COR-L47 (cell line): ENCODE data around the gene KRT12.
"Not testable (repeated sequence)": the region's sequence is repeated elsewhere in the genome, so short reads cannot be mapped to it uniquely, and the experiment has no call there.

ENCODE experiments used
- DNase-seq: peaks from one replicate; lab custom pipeline; 2025; lab: John Stamatoyannopoulos, UW

KRT12 gene

DNA sequence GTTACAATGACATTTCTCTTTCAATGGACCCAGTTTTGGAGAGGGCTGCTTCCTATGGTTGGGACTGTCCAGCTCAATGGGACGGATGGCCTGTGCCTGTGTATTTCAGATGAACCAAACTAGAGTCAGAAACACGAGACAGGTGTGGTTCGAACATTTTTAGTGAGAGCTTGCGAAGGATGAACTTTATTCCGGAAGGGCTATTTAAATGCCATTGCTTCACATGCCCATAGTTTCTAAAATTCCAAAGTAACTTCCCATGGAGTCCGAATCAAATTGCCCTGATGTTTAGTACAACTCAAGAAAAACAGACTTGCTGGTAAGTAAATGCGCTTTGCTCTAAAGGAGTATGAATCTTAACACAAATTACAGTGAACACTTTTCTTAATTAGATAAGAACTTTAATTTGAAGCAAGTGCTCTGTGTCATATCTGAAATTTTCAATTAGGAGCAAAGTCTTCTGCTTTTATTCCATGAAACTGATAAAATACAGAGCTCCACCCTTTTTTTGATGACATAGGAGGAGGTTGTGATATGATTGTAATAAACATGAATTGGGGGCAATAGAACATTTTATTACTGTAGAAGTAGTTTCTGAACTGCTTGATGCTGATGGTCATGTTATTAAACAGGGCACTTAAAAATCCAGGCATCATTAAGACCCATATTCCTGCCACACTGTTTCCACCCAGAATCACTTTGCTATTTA lies 16.8 kb upstream of the KRT12 start:
- DNase-seq = no peak

DNA sequence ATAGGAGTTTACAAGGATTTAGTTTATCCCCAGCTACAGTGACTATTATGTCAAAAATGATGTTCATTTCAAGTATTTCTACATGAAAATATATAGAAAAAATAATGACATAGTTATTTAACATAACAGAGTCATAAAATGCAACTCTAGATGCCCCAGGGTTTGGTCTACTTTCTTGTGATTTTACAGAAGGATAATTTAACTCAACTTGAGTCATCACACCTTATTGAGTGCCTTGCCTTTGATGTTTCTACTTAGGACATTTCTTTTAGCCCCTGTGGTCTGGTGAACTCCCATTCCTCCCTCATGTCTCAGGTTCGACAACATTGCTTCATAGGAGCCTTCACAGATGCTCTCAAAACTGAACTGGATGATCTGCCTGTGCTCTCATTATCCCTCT lies 16.0 kb upstream of the KRT12 start:
- DNase-seq = no peak

DNA sequence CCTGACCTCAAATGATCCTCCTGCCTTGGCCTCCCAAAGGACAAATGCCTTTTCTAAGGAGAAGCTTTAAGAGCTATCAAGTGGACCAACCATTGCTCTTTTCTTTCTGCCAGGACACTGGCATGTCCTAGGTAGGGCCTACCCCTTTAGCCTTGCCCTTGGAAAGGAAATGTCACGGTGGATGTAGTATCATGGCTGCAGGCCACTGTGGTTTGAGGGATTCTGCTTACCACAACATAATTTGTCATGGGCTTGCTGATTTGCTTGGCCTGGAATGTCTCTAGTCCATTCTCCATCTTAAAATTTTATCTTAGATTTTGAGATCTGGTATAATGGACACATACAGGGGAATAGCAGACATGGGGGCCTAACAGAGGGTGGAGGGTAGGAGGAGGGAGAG lies 12.0 kb upstream of the KRT12 start:
- no peak for DNase-seq

DNA sequence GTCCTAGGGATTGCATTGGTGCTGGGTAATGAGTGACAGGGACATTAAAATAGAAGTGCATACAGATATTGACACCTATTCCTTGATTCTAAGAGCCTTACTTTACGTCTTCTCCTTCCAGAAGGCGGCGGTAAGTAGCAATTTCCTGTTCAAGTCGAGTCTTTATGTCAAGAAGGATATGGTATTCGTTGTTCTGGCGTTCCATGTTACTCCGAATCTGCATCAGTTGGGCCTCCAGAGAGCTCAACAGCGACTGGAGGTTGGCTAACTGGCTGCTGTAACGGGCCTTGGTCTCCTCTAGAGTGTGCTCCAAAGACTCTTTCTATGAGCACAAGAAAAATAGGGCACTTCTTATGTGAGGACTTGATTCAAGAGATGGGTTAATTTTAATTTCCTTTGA lies 11.0 kb upstream of the KRT12 start:
- no peak for DNase-seq

DNA sequence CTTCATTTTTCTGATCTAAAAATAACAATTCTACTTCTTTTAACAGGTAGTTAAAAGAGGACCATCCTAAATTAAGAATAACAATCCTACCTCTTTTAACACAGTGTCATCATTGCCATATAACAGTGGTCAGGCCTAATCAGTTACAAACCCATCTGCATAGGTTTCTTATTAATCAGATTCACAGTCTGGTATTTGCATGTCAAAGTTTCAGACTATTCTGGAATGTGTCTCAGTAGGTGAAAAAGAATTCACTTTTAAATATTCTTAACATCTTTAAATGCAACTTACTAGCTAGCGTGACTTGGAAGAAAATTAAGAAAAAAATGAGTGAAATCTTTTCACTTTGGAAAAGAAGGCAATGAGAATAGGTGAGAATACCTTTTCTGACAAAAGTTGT lies 6.8 kb upstream of the KRT12 start:
- DNase-seq = no peak

DNA sequence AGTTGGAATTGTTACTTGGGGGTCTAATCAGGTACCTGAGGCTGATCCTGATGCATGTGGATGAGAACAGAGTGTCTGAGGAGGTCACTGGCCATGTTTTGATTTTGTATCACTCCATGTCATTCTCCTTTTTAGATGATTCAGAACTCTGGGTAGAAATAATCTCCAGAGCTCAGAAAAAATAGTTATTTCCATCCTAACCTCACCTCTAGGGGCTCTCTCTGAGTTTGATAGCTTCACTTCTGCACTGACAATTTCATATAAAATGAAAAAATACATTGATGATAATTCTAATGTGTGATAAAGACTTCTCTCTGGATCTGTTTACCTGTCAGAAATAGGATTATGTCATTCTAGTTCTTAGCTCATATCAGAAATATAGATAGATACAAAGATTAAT lies 6.2 kb upstream of the KRT12 start:
- DNase-seq = no peak

DNA sequence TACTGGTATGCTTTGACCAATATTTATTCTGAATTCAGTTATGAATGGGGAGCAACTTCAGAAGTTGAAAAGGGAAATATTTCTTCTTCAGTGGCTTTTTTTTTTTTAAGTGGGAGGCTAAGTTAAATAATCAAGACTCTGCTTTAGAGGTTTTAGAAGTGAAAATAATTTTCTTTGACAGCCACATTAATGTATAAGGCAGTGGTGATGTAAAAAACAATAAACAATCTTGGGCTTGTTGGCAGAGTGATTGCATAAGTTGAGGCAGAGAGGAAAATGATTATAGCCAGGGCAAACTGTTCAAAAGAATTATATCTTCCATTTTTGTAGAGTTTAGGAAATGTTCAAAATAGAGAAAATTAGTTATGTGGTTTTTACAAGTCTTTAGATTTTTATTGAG lies 5.4 kb upstream of the KRT12 start:
- DNase-seq = no peak

DNA sequence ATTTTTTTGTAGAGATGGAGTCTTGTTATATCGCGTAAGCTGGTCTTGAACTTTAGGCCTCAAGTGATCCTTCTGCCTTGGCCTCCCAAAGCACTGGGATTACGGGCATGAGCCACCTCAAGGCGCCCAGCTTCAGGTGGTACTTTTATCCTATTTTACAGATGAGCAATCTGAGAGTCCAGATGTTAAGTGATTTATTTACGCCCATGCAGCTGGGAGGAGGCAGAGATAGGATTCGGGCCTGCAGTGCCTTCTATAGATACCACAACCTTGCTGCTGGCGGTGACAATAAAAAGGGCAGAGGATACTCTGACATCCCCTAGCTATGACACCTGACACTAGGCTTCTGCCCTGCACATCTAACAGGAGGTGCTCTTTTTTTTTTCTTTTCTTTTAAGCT lies 4.3 kb upstream of the KRT12 start:
- DNase-seq = no peak

DNA sequence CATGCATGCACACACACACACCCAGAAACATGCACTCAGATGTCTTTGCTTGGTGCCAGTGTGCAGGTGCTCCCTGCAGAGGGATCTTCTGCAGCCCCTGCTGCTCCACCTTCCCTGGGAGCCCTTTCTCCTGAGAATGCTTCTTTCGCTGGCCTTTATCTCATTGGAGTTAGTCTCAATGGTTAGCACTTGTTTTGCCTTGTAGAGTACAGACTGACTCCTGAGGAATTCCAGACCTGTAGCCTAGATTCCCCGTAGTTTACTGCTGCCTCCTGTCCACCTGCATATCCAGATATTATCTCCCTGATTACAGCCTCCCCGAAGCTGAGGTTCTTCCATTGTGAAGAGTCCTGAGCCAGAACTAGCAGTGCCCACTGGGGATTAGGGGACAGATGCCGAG lies 3.1 kb upstream of the KRT12 start:
- no peak for DNase-seq

DNA sequence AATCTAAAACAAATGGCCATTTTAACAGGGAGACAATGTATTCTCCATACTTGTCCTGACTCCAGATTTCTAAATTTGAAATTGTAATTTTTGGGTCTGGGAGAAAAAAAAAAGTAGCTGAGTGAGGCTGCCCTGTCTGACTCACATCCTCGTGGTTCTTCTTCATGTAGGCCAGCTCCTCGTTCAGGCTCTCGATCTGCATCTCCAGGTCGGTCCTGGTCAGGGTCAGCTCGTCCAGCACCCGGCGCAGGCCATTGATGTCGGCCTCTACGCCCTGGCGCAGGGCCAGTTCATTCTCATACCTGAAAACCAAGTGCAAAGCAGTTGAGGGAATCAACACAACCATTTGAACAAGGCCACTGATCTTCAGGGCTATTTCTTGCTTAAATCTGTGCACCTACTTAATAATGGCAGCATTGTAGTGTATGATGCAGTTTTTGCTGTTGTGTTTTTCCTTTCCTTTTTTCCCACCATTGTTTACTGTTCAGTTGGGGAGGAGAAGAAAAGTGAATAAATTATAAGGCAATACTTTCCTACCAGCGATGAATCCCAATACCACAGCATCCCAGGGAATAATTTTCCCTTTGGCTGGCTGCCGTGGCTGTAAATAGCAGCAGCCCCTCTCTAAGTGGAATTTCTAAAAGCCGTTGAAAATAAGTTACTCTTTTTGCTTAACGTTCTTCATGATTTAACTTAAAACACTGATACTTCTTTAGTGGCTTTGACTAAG lies 2.2 kb downstream of the KRT12 start:
- no peak for DNase-seq

DNA sequence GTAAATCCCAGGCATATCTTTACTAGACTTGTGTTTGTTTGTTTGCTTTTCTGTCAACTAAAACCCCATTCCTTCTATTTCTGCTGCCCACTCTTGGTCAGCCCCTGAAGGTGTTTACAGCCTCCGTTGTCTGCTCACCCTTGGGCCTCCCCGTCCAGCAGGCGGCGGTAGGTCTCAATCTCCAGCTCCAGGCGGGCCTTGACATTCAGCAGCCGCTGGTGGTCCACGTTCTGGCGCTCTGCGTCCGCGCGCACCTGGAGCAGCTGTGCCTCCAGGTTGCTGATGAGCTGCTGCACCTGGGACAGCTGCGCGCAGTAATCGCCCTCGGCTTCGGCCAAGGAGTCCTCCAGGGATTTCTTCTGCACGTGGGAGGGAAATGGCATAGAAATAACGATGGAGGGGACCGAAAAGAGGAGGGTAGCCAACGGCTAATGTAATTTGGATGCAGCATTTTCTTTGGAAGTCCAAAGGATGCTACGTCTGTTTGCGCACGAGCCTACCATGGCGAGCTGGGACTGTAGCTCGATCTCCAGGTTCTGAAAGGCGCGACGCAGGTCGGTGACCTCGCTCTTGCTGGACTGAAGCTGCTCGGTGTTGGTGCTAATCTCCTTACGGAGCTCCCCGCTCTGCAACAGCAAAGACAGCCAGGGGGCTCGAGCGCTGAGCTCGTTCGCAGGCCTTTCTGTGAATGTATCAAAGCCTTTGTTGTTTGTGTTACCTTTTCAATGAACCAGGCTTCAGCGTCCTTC lies 3.9 kb downstream of the KRT12 start:
- no peak for DNase-seq

DNA sequence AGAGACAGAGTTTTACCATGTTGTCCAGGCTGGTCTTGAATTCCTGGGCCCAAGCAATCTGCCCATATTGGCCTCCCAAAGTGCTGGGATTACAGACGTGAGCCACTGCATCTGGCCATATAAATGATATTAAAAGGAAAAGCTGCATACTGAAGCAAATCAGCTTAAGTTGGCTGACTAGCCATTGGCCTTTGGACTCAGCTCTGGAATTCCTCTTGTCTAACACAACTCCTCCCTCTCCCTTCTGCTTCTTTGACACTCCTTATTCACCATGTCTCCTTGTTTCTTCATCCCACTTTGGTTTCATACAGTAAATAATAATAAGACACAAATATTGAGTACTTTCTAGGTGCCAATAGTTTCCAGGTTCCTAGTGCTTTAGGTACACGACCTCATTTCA lies 7.5 kb downstream of the KRT12 start:
- DNase-seq = no peak

DNA sequence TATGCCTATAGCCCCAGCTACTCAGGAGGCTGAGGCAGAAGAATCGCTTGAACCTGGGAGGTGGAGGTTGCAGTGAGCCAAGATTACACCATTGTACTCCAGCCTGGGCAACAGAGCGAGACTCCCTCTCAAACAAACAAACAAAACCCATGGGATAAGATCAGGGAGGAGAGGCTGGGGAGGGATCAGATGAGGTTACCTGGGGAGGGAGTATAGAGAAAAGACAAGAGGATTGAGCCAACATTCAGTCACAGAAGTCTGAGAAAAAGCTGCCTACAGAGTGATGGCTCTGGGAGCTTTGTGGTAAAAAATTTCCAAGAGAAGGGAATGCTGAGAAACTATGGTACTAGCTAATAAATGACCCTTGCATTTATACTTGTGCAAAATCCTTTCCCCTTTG lies 8.4 kb downstream of the KRT12 start:
- DNase-seq = not testable (repeated sequence)

DNA sequence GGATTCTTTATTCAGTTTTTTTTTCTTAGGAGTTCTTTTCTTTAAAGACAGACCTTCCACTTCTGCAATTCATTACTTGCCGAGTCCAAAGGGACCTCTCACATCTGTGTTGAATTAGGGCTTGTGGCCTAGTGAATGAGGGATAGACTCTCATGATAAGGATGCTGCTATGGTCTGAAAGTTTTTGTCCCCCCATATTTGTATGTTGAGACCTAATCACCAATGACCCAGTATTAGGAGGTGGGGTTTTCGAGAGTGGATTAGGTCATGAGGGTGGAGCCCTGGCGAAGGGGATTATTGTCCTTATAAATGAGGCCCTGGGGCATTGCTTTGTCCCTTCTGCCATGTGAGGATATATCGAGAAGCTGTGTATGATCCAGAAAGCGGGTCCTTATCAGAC lies 9.5 kb downstream of the KRT12 start:
- no peak for DNase-seq

DNA sequence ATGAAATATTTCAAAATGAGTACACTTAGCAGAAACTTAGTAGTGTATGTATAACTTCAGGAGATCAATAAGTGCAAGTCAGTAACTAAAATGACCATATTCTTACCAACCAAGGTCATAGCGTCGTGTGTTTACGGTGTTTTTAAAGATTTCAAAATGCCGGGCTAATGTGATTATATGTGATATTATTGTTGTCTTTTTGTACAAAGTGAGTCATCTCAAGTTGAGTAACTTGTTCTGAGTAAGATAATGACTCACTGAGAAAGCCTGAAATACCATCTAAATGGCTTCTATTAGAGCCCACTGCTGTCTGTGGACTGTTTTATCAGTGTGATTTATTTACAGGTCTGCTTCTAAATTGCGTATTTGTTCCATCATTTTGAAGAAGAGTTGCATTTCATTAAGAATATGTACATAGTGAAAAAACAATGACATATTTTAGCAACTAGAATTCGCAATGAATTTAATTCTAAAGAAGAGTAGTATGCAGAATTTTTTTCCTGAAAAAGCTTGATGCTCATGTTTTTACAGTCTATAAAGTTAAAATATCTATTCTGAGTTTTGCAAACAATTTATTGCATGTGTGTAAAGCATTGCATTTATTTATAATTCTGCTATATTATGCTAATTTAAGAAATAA lies 12.7 kb downstream of the KRT12 start:
- DNase-seq = no peak

DNA sequence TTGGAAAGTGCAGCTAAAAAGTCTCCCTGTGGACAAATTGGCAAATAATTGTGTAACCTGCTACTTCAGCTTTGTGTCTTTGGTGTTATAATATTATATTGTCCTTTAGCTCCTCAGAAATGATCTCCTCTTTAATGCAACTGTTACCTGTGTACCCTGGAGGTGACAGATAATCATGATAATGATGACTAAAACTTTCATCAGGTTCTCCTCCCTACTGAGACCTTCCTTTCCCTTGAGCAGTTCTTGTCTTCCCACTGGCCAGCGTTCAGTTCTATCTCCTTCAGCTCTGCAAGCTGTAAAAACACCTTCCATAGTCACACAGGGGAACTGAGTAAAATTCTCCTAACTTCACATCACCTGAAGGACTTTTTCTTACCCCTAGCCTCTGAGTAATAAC lies 14.7 kb downstream of the KRT12 start:
- no peak for DNase-seq

DNA sequence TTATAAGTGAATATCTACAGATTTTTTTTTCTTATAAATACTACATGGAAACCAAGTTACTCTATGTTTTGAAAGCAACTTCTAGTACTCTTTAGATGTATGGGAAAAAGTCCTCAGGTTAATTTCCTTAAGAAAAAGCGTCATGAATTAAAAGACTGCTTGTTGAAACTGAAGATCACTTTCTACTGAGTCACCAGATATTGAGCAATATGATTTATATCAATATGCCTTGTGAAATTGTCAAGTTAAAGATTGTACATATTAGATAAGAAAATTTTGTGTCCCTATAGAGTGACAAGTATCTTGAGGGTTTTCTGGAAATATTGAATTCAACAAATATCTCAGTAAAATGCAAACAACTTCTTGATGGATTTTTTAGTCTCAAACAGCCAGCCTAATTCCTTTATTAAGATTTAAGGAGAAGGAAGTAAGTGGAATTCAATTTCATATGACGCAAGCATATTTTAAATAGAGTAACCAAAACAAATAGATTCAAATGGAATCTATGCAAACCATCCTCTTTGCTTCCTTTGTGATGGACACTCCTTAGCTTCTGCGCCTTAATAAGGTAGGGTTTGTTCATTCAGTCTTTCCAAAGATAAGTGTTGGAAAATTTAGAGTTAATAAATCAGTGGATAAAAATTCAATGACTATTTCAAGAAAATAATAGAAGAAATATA lies 16.6 kb downstream of the KRT12 start:
- DNase-seq = no peak

DNA sequence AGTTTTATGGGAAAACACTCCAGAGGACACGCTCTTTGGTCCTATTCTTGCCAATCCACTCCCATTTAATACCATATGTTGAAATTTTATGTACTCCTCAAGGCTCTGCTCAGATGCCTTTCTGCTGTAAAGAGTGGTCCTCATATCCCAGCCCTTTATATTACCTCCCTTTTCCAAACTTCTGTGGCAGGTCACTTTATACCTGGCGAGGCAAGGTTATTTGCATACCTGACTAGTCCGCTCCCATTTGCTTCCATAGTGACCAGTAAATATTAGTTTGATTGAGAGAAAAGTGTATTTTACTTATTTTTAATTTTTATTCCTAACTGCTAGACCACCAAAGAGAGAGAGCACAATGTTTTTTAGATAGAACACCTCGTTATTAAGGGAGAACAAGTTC lies 17.3 kb downstream of the KRT12 start:
- DNase-seq = no peak

DNA sequence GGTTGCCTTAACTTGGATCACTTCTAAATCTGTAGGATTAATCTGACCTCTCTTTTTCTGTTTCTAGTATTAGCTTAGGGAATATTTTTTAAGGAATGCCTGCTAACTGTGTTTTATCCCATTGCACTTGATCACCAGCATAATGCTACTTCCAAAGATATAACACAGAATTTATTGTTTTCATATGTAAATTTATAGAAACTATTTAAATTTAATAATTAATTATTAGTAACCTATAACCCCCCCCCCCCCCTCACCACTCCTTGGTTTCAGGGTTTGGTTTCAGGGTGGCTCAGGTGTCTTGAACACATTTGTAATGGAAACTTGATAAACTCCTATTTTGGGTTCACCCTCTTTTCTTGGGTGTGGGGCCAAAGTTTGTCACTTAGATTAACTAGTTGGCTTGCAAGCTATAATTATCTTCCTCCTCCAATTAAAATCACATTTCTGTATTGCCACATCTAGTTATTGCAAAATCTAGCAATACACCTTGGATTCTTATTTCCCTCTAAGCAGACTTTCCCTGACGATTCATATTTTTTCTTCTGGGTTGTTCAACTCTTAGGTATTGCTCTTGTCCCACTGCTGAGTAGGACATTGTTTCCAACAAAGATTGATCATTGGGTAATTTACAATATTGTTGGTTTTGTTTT lies 18.3 kb downstream of the KRT12 start:
- DNase-seq = no peak

DNA sequence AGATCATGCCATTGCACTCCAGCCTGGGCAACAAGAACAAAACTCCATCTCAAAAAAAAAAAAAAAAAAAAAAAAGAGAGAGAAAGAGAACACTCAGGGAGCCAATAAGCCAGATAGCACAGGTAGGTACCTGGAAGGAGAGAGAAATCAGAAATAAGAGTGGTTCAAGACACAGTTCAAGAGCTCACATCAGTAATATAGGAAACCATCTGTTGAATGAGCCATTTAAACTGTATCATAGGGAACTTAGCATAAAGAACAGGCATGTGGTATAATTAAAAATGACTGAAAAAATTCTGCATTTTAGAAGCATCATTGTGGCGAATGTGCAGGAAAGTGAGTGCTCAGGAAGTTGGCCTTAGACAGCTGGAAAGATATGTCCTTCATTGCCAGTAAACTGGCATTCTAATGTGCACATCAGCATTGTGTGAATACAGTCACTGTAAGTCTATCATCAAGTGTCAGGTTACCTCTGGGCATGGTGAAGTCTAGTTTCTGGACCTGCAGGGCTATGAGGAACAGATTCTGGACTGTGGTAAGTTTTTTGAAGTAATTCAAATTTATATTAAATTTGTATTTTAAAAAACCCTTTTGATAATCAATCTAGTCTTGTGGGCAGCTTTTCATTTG lies 20.4 kb downstream of the KRT12 start:
- no peak for DNase-seq

DNA sequence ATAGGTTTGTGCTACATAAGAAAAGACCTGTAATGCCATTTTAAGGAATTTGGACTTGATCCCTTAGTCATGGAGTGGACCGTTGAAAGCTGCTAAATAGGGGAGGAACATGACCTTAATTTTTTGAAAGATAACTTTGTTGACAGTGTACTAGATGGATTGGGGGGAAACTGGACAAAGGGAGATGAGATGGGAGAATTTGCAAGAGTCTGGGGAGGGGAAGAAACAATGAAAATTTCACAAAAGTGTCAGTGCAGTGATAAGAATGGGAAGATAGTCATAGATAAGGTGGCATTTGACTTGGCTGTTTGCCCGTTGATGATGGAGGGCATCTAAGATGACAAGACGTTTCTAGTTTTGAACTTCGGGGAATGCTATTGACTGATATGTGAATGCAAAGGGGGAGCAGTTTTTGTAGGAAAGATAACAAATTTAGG lies 22.3 kb downstream of the KRT12 start:
- no peak for DNase-seq
